Measurements from ENCODE around the gene AZU1.
A peak's percentile ranks its signal among the peaks of the same experiment; 100 is the strongest.
"Not testable (repeated sequence)": the region's sequence is repeated elsewhere in the genome, so short reads cannot be mapped to it uniquely, and the experiment has no call there.

Gene AZU1

DNA sequence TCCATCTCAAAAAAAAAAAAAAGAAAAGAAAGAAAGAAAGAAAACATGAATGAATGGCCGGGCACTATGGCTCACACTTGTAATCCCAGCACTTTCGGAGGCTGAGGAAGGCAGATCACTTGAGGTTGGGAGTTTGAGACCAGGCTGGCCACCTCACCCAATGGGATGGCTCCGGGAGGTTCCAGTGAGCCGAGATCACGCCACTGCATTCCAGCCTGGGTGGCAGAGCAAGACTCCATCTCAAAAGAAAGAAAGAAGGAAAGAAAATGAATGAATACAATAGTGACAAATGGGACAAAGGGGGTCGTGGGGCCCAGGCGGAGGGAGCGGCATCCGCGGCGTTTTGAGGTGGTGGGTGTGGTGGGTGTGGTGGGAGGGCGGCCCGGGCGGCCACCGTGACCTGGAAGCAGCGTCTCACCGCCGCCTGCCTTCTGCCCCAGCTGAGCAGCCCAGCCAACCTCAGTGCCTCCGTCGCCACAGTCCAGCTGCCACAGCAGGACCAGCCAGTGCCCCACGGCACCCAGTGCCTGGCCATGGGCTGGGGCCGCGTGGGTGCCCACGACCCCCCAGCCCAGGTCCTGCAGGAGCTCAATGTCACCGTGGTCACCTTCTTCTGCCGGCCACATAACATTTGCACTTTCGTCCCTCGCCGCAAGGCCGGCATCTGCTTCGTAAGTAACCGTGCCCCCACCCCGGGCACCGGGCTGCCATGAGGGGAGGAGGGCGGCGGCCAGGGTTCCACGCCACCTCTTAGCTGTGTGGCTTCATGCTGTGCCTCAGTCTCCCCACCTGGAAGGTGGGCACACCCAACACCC is 18.3 kb downstream of the AZU1 start:
- no peak for DNase-seq
- in situ Hi-C loops (cut with HindIII; ENCODE audit: low pct_ligation_motif_present, low pct_unique_long_range_greater_than_20kb, low sequenced_read_pairs) = no loop called here

- in situ Hi-C loops (cut with HindIII; ENCODE audit: low pct_ligation_motif_present, low pct_unique_long_range_greater_than_20kb, low sequenced_read_pairs) = no loop called here
- DNase-seq = no peak
Measured at GRCh38 chr19:848386-848921, 20.8 kb downstream of the AZU1 start.

- DNase-seq; in situ Hi-C loops (cut with HindIII; ENCODE audit: low pct_ligation_motif_present, low pct_unique_long_range_greater_than_20kb, low sequenced_read_pairs): not testable (repeated sequence)
Measured at GRCh38 chr19:849195-849594, 21.6 kb downstream of the AZU1 start.

GRCh38 chr19:850221-850978 is 22.8 kb downstream of the AZU1 start:
- peak; percentile 31 for DNase-seq
- in situ Hi-C loops (cut with HindIII; ENCODE audit: low pct_ligation_motif_present, low pct_unique_long_range_greater_than_20kb, low sequenced_read_pairs) = no loop called here

DNA sequence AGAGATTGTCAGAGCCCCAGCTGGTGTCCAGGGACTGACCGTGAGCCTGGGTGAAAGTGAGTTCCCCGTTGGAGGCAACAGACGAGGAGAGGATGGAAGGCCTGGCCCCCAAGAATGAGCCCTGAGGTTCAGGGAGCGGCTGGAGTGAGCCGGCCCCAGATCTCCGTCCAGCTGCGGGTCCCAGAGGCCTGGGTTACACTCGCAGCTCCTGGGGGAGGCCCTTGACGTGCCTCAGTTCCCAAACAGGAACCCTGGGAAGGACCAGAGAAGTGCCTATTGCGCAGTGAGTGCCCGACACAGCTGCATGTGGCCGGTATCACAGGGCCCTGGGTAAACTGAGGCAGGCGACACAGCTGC is 23.3 kb downstream of the AZU1 start:
- DNase-seq = no peak
- in situ Hi-C loops (cut with HindIII; ENCODE audit: low pct_ligation_motif_present, low pct_unique_long_range_greater_than_20kb, low sequenced_read_pairs) = no loop called here

- DNase-seq = no peak
- in situ Hi-C loops (cut with HindIII; ENCODE audit: low pct_ligation_motif_present, low pct_unique_long_range_greater_than_20kb, low sequenced_read_pairs) = no loop called here
Measured at GRCh38 chr19:852136-853013, 24.7 kb downstream of the AZU1 start, which contains the start of gene ELANE. ELANE (plus strand) TSS chr19:852303; CDS start chr19:852329, 26 bp downstream.

GRCh38 chr19:853014-853585 is 25.5 kb downstream of the AZU1 start:
- in situ Hi-C loops (cut with HindIII; ENCODE audit: low pct_ligation_motif_present, low pct_unique_long_range_greater_than_20kb, low sequenced_read_pairs) = no loop called here
- DNase-seq = no peak

DNA sequence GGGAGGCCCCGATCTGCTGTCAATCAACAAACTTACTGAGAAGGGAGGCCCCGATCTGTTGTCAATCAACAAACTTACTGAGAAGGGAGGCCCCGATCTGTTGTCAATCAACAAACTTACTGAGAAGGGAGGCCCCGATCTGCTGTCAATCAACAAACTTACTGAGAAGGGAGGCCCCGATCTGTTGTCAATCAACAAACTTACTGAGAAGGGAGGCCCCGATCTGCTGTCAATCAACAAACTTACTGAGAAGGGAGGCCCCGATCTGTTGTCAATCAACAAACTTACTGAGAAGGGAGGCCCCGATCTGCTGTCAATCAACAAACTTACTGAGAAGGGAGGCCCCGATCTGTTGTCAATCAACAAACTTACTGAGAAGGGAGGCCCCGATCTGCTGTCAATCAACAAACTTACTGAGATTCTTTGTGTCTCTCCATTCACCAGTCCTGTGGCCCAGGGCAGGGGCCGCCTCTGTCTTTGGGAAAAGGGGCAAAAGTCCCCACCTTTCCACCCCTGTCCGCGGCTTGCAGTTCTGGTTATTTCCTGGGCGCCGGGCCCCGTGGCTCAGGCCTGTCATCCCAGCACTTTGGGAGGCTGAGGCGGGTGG is 26.1 kb downstream of the AZU1 start:
- DNase-seq; in situ Hi-C loops (cut with HindIII; ENCODE audit: low pct_ligation_motif_present, low pct_unique_long_range_greater_than_20kb, low sequenced_read_pairs): not testable (repeated sequence)

DNA sequence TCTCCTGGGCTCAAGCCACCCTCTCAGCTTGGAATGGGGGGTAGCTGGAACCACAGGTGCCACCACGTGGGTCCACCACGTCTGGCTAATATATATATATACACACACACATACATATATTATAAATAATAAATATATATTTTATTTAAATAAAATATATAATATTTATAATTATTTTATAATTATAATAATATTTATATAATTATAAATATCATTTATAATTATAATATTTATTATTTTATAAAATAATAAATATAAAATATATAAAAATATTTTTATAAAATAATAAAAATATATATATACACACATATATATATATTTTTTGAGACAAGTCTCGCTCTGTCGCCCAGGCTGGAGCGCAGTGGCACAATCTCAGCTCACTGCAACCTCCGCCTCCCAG is 26.9 kb downstream of the AZU1 start:
- in situ Hi-C loops (cut with HindIII; ENCODE audit: low pct_ligation_motif_present, low pct_unique_long_range_greater_than_20kb, low sequenced_read_pairs) = no loop called here
- no peak for DNase-seq

GRCh38 chr19:855142-855541 is 27.5 kb downstream of the AZU1 start:
- in situ Hi-C loops (cut with HindIII; ENCODE audit: low pct_ligation_motif_present, low pct_unique_long_range_greater_than_20kb, low sequenced_read_pairs) = no loop called here

GRCh38 chr19:855566-856120 is 28.0 kb downstream of the AZU1 start:
- in situ Hi-C loops (cut with HindIII; ENCODE audit: low pct_ligation_motif_present, low pct_unique_long_range_greater_than_20kb, low sequenced_read_pairs) = no loop called here
- no peak for DNase-seq

More at GRCh38 chr19:855142-855541, 27.5 kb downstream of the AZU1 start:
- DNase-seq = no peak

- no peak for DNase-seq
- in situ Hi-C loops (cut with HindIII; ENCODE audit: low pct_ligation_motif_present, low pct_unique_long_range_greater_than_20kb, low sequenced_read_pairs) = no loop called here
Measured at GRCh38 chr19:858284-858683, 30.6 kb downstream of the AZU1 start.

- no peak for DNase-seq
- in situ Hi-C loops (cut with HindIII; ENCODE audit: low pct_ligation_motif_present, low pct_unique_long_range_greater_than_20kb, low sequenced_read_pairs) = no loop called here
Measured at GRCh38 chr19:858868-859843, 31.5 kb downstream of the AZU1 start, which contains the start of gene CFD. CFD (plus strand) TSS chr19:859664; CDS start chr19:859690, 26 bp downstream.

GRCh38 chr19:861141-861755 is 33.6 kb downstream of the AZU1 start:
- no peak for DNase-seq
- in situ Hi-C loops (cut with HindIII; ENCODE audit: low pct_ligation_motif_present, low pct_unique_long_range_greater_than_20kb, low sequenced_read_pairs) = no loop called here

GRCh38 chr19:861756-862580 is 34.3 kb downstream of the AZU1 start:
- in situ Hi-C loops (cut with HindIII; ENCODE audit: low pct_ligation_motif_present, low pct_unique_long_range_greater_than_20kb, low sequenced_read_pairs) = no loop called here
- no peak for DNase-seq

All from ACHN (cell line).